ENCODE measurements around the gene RNH1.

Gene RNH1

DNA sequence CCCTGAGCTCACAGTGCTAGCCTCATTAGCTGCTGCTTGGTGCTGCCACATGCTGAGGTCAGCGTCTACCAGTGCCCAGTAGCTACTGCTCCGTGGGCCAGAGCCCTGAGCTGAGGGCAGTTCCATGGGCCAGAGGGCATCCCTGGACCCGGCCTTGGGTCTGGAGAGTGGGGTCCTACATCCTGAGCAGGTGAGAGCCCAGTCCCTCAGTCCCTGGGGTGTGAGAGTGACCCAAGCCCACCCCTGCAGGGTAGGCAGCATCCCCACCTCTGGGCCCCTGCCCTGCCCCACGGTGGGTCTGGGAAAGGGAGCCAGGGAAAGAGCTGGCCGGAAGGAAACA lies 43.7 kb upstream of the RNH1 start:
- no peak for DNase-seq (ENCODE audit: insufficient read length, low spot score)
- FAIRE-seq, result no peak
- TF ChIP-seq POLR2AphosphoS5 (IDR thresholded peaks at IDR 0.05; ENCODE audit: low read depth, low read length) (no peak), TAF1 (IDR thresholded peaks at IDR 0.05; ENCODE audit: low read depth, low read length) (no peak), POLR2A (IDR thresholded peaks at IDR 0.05; ENCODE audit: low read depth, low read length) (no peak)

DNA sequence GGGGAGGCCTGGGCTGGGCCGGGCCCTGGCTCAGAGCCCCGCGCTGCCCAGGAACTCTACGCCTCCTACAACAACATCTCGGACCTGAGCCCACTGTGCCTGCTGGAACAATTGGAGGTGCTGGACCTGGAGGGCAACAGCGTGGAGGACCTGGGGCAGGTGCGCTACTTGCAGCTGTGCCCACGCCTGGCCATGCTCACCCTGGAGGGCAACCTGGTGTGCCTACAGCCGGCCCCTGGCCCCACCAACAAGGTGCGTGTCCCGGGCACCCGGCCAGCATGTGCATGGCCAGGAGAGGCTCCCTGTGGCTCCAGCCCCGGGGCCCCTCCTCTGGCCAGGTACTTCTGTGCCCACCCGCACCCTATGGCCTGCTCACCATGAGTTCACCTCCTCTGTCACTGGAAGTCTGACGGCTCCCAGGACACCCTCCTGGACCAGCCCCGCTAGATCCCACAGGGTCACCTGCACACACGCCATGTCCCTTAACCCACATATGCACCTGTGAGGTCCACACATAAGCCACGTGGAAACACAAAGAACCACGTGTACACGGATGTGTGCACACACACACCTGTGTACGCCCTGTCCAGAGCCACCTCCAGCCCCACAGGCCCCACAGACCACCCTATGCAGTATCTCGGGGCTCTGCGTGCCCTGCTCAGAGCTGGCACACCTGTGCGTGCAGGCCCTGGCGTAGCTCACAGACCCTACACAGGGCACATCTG lies 43.1 kb upstream of the RNH1 start:
- DNase-seq (ENCODE audit: insufficient read length, low spot score), result no peak
- FAIRE-seq, result no peak
- TF ChIP-seq TAF1 (IDR thresholded peaks at IDR 0.05; ENCODE audit: low read depth, low read length), result no peak

DNA sequence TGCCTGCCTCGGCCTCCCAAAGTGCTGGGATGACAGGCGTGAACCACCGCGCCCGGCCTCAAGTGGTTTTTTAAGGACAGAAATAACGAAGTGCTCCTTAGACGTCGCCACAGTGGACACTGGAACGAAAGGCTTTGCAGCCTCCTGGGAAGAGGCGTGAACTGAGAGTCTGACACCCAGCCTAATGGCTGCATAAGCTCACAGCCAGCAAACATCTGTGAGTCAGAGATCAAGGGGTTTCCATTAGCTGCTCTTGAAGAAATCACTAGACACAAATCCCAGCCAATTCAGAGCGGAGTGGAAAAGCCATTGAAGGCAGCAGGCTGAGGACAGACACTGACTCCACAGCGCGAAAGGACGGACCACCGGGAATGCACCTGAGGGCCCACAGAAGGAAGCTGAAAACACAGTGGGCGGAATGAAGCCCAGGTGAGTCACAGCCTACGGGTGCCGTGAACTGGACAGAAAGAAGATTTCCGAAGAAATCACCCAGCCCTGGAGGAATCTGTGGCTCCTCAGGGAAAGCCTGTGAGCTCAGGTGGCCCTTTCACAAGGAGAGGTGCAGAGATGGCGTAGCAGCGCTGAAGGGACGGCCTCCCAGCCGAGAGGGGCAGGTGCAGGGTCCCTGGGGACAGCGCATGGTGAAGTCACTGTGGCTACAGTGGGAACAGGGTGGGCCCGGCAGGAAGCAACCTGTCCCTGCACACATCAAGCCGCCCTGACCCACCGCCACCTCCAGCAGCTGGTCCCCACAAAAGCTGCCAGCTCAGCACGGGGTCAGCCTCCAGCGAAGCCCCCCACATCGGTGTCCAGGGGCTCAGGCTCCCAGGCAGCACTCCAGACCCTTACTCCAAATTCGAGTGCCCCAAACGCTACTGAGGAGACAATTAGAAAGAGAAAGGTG lies 41.9 kb upstream of the RNH1 start:
- DNase-seq (ENCODE audit: insufficient read length, low spot score), result no peak
- TF ChIP-seq SPI1 (IDR thresholded peaks at IDR 0.05; ENCODE audit: low read depth, low read length), result no peak
- TF ChIP-seq POLR2A (IDR thresholded peaks at IDR 0.05; ENCODE audit: low read depth, low read length), result no peak
- no peak for TF ChIP-seq TAF1 (IDR thresholded peaks at IDR 0.05; ENCODE audit: low read depth, low read length)
- TF ChIP-seq POLR2AphosphoS5 (IDR thresholded peaks at IDR 0.05; ENCODE audit: low read depth, low read length), result no peak
- no peak for TF ChIP-seq POU2F2 (IDR thresholded peaks at IDR 0.05; ENCODE audit: low read depth, low read length)
- TF ChIP-seq PAX5 (IDR thresholded peaks at IDR 0.05; ENCODE audit: insufficient read depth, low read length, severe bottlenecking), result no peak
- FAIRE-seq, result no peak

DNA sequence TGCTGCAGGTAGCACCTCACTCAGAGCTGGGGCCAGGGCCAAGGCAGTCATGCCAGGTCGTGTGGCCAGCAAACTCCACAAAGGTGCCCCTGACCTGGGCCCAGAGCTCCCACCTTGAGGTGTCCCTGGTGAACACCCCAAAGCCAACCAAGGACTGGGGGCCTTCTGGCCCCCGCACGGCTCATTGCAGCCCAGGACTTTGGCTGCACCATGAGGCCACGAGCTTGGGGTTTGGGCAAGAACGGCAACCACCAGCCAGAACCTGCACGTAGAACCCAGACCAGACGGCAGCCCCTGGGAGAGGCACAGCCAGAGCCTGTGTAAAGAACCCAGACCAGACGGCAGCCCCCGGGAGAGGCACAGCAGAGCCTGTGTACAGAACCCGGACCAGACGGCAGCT lies 38.1 kb upstream of the RNH1 start:
- no peak for FAIRE-seq
- TF ChIP-seq POU2F2 (IDR thresholded peaks at IDR 0.05; ENCODE audit: low read depth, low read length) (no peak), SPI1 (IDR thresholded peaks at IDR 0.05; ENCODE audit: low read depth, low read length) (no peak), TAF1 (IDR thresholded peaks at IDR 0.05; ENCODE audit: low read depth, low read length) (no peak), POLR2A (IDR thresholded peaks at IDR 0.05; ENCODE audit: low read depth, low read length) (no peak), PAX5 (IDR thresholded peaks at IDR 0.05; ENCODE audit: insufficient read depth, low read length, severe bottlenecking) (no peak), POLR2AphosphoS5 (IDR thresholded peaks at IDR 0.05; ENCODE audit: low read depth, low read length) (no peak)
- DNase-seq (ENCODE audit: insufficient read length, low spot score), result no peak

DNA sequence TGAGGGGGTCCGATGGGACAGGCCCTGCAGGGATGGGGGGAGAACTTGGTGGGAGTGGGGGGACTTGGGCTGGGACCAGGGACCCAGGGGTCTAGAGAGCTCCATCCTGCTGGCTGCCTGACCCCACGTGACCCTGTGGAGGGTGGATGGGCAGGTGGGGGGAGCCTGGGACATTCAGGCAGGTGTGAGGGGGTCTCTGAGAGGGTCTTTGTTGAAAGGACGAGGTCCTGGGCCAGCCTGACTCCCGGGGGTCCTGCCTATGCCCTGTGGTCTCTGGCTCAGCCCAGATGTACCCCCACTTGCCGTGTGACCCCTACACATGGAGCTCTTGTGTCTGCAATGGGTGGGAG lies 37.8 kb upstream of the RNH1 start:
- TF ChIP-seq POLR2A (IDR thresholded peaks at IDR 0.05; ENCODE audit: low read depth, low read length), result no peak
- TF ChIP-seq POLR2AphosphoS5 (IDR thresholded peaks at IDR 0.05; ENCODE audit: low read depth, low read length), result no peak
- no peak for TF ChIP-seq SPI1 (IDR thresholded peaks at IDR 0.05; ENCODE audit: low read depth, low read length)
- TF ChIP-seq POU2F2 (IDR thresholded peaks at IDR 0.05; ENCODE audit: low read depth, low read length), result no peak
- no peak for TF ChIP-seq TAF1 (IDR thresholded peaks at IDR 0.05; ENCODE audit: low read depth, low read length)
- no peak for TF ChIP-seq PAX5 (IDR thresholded peaks at IDR 0.05; ENCODE audit: insufficient read depth, low read length, severe bottlenecking)
- FAIRE-seq (no peak), DNase-seq (ENCODE audit: insufficient read length, low spot score) (no peak)

DNA sequence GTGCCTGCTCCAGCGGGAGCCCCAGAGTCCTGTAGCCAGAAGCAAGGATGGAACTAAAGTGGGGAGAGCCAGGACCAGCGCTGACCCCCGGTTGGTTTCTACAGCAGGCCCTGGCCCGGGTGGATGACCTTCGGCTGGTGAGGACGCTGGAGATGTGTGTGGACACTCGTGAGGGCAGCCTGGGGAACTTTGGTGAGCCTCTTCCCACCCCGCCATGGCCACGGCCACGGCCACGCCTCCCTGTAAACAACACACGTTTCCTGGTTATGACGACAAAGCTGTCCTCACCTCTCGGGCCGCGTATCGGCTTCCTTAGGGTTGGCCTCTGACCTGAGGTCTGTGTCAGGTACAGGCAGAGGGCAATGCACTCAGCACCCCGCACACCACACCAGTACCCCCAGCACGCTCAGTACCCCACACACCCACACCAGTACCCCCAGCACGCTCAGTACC lies 34.4 kb upstream of the RNH1 start:
- DNase-seq (ENCODE audit: insufficient read length, low spot score) (no peak), FAIRE-seq (no peak)
- TF ChIP-seq POLR2A (IDR thresholded peaks at IDR 0.05; ENCODE audit: low read depth, low read length) (no peak), TAF1 (IDR thresholded peaks at IDR 0.05; ENCODE audit: low read depth, low read length) (no peak), POLR2AphosphoS5 (IDR thresholded peaks at IDR 0.05; ENCODE audit: low read depth, low read length) (no peak), PAX5 (IDR thresholded peaks at IDR 0.05; ENCODE audit: insufficient read depth, low read length, severe bottlenecking) (no peak), POU2F2 (IDR thresholded peaks at IDR 0.05; ENCODE audit: low read depth, low read length) (no peak), SPI1 (IDR thresholded peaks at IDR 0.05; ENCODE audit: low read depth, low read length) (no peak)

DNA sequence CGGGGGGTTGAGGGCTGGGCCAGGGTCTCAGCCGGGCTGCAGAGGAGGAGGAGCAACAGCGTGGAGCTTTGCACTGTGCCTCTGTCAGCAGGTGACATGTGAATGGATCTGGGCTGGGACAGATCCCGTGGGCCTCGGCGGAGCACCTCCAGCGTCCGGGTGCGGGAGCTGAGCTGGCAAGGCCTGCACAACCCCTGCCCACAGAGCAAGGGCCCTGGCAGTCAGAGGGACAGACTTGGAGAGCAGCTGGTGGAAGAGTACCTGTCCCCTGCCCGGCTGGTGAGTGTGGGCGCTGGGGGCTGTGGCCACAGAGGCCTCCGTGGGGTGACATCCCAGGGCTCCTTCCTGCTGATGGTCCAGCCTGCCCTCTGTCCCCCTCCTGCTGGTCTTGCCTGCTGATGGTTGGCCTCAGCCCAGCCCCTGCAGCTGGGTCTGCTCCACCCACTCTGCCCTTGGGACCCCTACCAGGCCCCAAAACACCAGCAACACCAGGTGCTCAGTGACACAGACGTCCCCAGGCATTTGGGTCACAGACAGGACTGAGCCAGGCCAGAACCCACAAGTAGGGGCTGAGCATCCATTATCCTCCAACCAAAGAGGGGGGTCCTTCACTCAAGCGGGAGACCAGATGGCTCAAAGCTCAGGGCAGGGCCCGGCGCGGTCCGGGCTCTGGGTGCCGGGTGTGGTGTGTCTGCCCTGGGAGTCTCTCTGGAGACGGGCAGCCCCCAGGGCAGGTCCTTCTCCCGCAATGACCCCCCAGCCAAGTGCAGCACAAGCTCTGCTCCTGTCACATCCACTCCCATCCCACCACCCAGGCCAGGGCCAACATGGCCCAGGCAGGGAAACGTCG lies 33.8 kb upstream of the RNH1 start:
- no peak for FAIRE-seq
- DNase-seq (ENCODE audit: insufficient read length, low spot score), result no peak
- no peak for TF ChIP-seq PAX5 (IDR thresholded peaks at IDR 0.05; ENCODE audit: insufficient read depth, low read length, severe bottlenecking)
- no peak for TF ChIP-seq POLR2AphosphoS5 (IDR thresholded peaks at IDR 0.05; ENCODE audit: low read depth, low read length)
- no peak for TF ChIP-seq TAF1 (IDR thresholded peaks at IDR 0.05; ENCODE audit: low read depth, low read length)
- no peak for TF ChIP-seq SPI1 (IDR thresholded peaks at IDR 0.05; ENCODE audit: low read depth, low read length)
- no peak for TF ChIP-seq POU2F2 (IDR thresholded peaks at IDR 0.05; ENCODE audit: low read depth, low read length)
- TF ChIP-seq POLR2A (IDR thresholded peaks at IDR 0.05; ENCODE audit: low read depth, low read length), result no peak

DNA sequence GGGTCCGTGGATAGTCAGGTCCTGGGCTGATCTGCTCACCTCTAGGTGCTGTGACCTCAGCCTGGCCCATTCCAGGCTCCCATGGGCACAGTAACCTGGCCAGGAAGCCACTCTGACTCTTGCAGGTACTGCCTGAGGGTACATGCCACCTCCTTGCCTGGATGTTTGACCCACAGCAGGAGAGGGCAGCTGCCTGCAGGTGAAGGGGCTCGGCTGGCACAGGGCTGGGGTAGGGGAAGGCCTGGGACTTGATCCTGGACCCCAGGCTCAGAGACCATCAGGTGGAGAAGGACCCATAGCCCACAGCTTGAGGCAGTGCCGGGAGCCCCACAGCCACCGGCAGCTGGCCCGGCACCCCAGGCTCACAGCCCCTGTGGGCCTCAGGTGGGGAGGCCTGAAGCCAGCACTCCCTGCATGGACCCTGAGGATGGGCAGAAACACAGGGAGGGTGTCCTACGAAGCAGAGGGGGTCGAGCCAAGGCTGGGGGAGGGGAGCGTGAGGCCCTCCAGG lies 33.0 kb upstream of the RNH1 start:
- DNase-seq (ENCODE audit: insufficient read length, low spot score) (no peak), FAIRE-seq (no peak)
- TF ChIP-seq SPI1 (IDR thresholded peaks at IDR 0.05; ENCODE audit: low read depth, low read length) (no peak), POLR2A (IDR thresholded peaks at IDR 0.05; ENCODE audit: low read depth, low read length) (no peak), POU2F2 (IDR thresholded peaks at IDR 0.05; ENCODE audit: low read depth, low read length) (no peak), POLR2AphosphoS5 (IDR thresholded peaks at IDR 0.05; ENCODE audit: low read depth, low read length) (no peak), PAX5 (IDR thresholded peaks at IDR 0.05; ENCODE audit: insufficient read depth, low read length, severe bottlenecking) (no peak), TAF1 (IDR thresholded peaks at IDR 0.05; ENCODE audit: low read depth, low read length) (no peak)

DNA sequence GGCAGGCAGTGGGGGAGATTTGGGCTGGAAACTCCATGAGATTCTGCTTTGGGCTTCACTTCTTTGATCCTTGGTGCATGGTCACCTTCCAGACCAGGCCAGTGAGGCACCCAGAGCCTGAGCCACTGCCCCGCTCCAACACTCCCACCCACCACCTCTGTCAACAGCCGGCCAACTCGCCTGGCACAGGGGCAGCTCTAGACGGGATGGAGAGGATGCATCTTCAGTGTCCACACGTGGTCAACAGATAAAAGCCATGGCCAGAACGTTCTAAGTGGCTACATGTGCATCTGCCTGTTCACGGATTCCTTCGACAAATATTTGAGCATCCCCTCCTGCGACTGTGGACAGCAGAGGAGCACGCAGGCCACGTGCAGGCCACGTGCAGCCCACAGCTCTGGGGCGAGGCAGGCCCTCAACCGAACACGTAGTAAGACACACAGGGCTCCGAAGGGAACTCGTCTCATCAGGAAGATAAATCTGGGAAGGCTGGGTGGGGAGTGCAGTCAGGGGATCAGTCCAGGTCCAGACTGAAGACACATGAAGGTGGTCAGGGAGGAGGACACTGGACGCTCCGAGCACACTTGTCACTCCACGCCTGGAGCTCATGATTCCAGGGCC lies 31.5 kb upstream of the RNH1 start:
- DNase-seq (ENCODE audit: insufficient read length, low spot score) (no peak), FAIRE-seq (peak; percentile 76)
- TF ChIP-seq POU2F2 (IDR thresholded peaks at IDR 0.05; ENCODE audit: low read depth, low read length) (no peak), SPI1 (IDR thresholded peaks at IDR 0.05; ENCODE audit: low read depth, low read length) (no peak), POLR2AphosphoS5 (IDR thresholded peaks at IDR 0.05; ENCODE audit: low read depth, low read length) (no peak)
